BLaER1 treated with 17β-estradiol and CSF1 and Interleukin-3, amounts not matched to agents 10 nM and 100 nM (cell line): ENCODE data around the gene FHIT.

Experiments
- H3K27ac ChIP-seq, 11 experiments: shearing (Covaris generic); formaldehyde crosslinking; 2 replicates each; pipeline ENCODE4 v1.8.1; 2022
- H3K27me3 ChIP-seq, 11 experiments: shearing (Covaris generic); formaldehyde crosslinking; 2 replicates each; pipeline ENCODE4 v1.8.1; 2022
- H3K36me3 ChIP-seq, 11 experiments: shearing (Covaris generic); formaldehyde crosslinking; 2 replicates each; pipeline ENCODE4 v1.8.1; 2022
- H3K4me1 ChIP-seq, 10 experiments: shearing (Covaris generic); formaldehyde crosslinking; 2 replicates each; pipeline ENCODE4 v1.8.1; 2022
- H3K4me2 ChIP-seq, 11 experiments: shearing (Covaris generic); formaldehyde crosslinking; 2 replicates each; pipeline ENCODE4 v1.8.1; 2022
- H3K4me3 ChIP-seq, 10 experiments: shearing (Covaris generic); formaldehyde crosslinking; 2 replicates each; pipeline ENCODE4 v1.8.1; 2022
- H3K9ac ChIP-seq, 11 experiments: shearing (Covaris generic); formaldehyde crosslinking; 2 replicates each; pipeline ENCODE4 v1.8.1; 2022
- H3K9me3 ChIP-seq, 11 experiments: shearing (Covaris generic); formaldehyde crosslinking; replicated peaks in 1 of 11; 2 replicates each; pipeline ENCODE4 v1.8.1; 2022
- H4K20me1 ChIP-seq, 11 experiments: shearing (Covaris generic); formaldehyde crosslinking; 2 replicates each; pipeline ENCODE4 v1.8.1; 2022
- Cebpa-rat ChIP-seq, 11 experiments: shearing (Covaris generic); IDR thresholded peaks; 2 replicates each; pipeline ENCODE4 v1.8.1; 2022

The FHIT gene

DNA sequence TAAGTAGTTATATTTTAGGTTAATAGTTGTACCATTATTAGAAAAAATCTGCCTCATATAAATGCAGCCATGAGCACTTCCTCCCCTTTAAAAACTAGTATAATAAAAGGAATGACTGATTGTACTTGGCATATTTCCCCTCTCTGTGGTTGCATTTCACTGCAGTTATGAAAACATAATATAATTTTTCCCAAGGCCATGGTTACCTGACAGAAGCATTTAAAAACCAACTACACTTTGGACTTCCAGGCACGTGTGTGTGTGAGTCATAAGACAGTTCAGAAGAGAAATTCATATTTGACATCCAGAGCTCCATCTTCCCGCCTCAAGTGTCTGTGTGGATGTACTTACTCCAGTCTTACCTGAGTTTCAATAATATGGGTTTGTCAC lies 1373.2 kb downstream of the FHIT start:
- Histone ChIP-seq H3K4me2 (no peak overlapping the region), H3K4me1 (peaks cover 6 to 15% (median 13%) of the 10 kb centered on the region in 10 experiments), H4K20me1 (no peaks in the 10 kb centered on the region), H3K27ac (no peak overlapping the region), H3K36me3 (no peaks in the 10 kb centered on the region), H3K4me3 (no peak overlapping the region), H3K9me3 (peaks cover 0 to 5% (median under 1%) of the 10 kb centered on the region in 11 experiments; a peak in 6 of 22 replicates), H3K9ac (no peak overlapping the region), H3K27me3 (no peaks in the 10 kb centered on the region)
- no peak for TF ChIP-seq Cebpa-rat (IDR thresholded peaks at IDR 0.05)

DNA sequence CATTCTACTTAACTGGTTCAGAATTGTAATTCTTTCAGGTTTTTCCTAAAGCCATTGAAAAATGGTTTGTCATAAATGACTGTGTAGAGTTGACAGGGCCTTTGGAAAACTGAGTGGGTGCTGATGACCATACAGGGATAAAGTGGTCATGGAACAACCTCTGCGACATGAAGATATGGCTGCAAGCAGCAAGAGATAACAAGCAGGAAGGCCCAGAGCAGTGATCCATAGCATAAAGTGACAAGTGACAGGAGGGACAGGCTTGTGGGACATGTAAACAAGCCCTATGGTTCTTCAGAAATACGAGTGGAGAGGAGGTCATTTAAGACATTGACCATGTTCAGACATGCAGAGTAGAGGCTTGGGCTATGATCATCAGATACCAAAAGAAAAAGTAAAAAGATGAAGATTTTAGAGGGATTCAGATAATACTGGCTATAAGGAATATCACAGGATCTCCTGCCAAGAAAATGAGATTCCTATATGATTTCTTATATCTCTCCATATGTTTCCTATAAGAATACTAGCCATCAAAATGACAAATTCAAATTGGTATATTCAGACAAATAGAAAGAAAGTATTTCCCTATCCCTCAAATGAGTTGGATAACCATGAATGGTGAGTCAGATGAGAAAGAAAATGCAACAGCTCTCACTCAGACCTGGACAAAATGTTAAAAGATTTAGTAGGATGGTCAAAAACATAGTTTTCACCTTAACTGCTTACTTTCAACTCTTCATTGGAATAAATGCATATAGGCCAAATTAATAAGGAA lies 1373.8 kb downstream of the FHIT start:
- H3K27me3 ChIP-seq: no peaks in the 10 kb centered on the region
- H3K4me1 ChIP-seq: peaks cover 6 to 15% (median 13%) of the 10 kb centered on the region in 10 experiments
- no peak overlapping the region for H3K9ac ChIP-seq
- H4K20me1 ChIP-seq: no peaks in the 10 kb centered on the region
- H3K4me3 ChIP-seq: no peak overlapping the region
- no peaks in the 10 kb centered on the region for H3K36me3 ChIP-seq
- H3K4me2 ChIP-seq: no peak overlapping the region
- TF ChIP-seq Cebpa-rat (IDR thresholded peaks at IDR 0.05): no peak
- peaks cover 0 to 10% (median 6%) of the 10 kb centered on the region in 11 experiments; a peak in 7 of 22 replicates for H3K9me3 ChIP-seq
- no peak overlapping the region for H3K27ac ChIP-seq

DNA sequence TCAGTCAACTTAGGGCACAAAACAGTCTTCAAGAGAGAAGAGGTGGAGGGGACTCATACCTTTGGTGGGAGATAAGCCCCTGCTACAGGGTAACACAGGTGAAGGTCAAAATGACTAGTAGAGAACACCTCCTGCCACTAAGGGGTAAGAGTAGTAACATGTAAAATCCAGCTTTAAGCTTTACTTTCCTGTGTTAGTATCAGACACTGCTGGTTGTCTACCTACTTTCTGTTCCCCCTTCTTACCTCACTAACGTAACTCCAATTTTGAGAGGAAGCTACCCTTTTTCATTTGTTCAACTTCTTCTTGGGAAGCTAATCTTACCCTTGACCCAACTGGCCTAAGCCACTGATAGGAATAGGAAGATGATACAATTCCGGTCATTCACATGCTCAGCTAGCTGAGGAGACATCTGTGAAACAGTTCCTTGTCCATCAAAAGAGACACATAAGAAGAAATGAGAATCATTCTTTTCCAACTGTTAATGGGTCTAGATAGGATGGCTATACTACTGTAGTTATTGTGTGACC lies 1374.7 kb downstream of the FHIT start:
- H3K27ac ChIP-seq: no peak overlapping the region
- H3K27me3 ChIP-seq: no peaks in the 10 kb centered on the region
- H4K20me1 ChIP-seq: no peaks in the 10 kb centered on the region
- no peaks in the 10 kb centered on the region for H3K36me3 ChIP-seq
- no peak overlapping the region for H3K4me2 ChIP-seq
- no peak overlapping the region for H3K9ac ChIP-seq
- TF ChIP-seq Cebpa-rat (IDR thresholded peaks at IDR 0.05): no peak
- peaks cover 0 to 15% (median 10%) of the 10 kb centered on the region in 11 experiments; a peak in 7 of 22 replicates for H3K9me3 ChIP-seq
- peaks cover 6 to 15% (median 13%) of the 10 kb centered on the region in 10 experiments for H3K4me1 ChIP-seq
- no peak overlapping the region for H3K4me3 ChIP-seq

DNA sequence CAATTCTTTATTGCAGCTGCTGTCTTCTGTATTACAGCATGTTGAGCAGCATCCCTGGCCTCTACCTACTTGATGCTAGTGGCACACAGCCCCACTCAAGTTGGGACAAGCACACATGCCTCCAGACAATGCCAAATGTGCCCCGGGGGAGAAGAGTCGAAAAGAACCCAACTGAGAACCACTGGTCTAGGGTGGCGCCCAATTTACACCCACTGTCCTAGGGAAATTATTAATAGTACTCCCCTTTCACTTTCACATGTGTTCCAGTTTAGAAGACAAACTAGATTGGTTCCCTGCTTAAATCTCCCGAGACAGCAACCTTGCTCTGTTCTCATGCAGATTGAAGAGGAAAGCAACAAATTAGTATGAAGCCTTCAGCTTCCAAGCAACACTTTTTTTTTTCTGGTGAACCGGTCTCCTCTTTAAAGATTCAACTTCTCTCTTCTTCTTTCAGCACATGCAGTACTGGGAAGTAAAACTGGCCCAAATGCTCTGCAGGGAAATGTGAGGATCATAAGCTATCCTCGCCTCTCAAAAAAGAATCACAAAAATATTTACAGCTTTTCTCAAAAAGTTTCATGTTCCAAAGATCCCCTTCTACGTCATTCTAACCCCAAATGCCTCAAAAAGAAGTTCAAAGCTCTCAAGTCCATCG lies 1377.5 kb downstream of the FHIT start:
- H3K4me2 ChIP-seq: peak overlapping the region; percentile 29 to 63 (median 50)

DNA sequence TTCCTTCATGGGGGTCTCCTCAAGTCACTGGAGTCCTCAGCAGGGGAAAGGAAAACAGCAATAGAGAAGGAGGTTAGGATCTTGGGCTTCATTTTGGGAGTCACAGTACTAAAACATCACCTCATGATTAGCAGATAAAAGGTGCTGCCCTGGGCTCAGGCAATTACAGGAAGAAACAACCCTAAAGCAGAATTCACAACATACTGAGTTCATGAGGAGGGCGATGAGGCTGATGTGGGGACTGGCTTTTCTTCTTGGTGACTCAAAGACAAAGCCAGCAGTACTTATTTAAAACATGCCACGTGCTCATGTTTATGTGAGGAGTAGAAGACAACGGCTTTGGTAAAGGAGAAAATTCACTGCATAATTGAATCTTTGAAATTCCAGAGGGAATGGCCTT lies 1379.1 kb downstream of the FHIT start:
- Histone ChIP-seq H3K27ac (no peak overlapping the region), H3K4me1 (peaks cover 10 to 21% (median 16%) of the 10 kb centered on the region in 10 experiments), H3K9me3 (peaks cover 0 to 19% (median 10%) of the 10 kb centered on the region in 11 experiments; a peak in 7 of 22 replicates), H4K20me1 (no peaks in the 10 kb centered on the region), H3K9ac (no peak overlapping the region), H3K27me3 (no peaks in the 10 kb centered on the region), H3K4me2 (no peak overlapping the region), H3K4me3 (no peak overlapping the region), H3K36me3 (no peaks in the 10 kb centered on the region)
- TF ChIP-seq Cebpa-rat (IDR thresholded peaks at IDR 0.05): no peak

More for the DNA sequence above, 1377.5 kb downstream of the FHIT start:
- no peaks in the 10 kb centered on the region for H4K20me1 ChIP-seq
- no peak for TF ChIP-seq Cebpa-rat (IDR thresholded peaks at IDR 0.05)
- H3K27ac ChIP-seq: no peak overlapping the region
- H3K9me3 ChIP-seq: peaks cover 0 to 19% (median 10%) of the 10 kb centered on the region in 11 experiments; a peak in 7 of 22 replicates
- H3K9ac ChIP-seq: no peak overlapping the region
- no peaks in the 10 kb centered on the region for H3K36me3 ChIP-seq
- no peak overlapping the region for H3K4me3 ChIP-seq
- H3K4me1 ChIP-seq: peaks cover 7 to 16% (median 15%) of the 10 kb centered on the region in 10 experiments
- H3K27me3 ChIP-seq: no peaks in the 10 kb centered on the region

DNA sequence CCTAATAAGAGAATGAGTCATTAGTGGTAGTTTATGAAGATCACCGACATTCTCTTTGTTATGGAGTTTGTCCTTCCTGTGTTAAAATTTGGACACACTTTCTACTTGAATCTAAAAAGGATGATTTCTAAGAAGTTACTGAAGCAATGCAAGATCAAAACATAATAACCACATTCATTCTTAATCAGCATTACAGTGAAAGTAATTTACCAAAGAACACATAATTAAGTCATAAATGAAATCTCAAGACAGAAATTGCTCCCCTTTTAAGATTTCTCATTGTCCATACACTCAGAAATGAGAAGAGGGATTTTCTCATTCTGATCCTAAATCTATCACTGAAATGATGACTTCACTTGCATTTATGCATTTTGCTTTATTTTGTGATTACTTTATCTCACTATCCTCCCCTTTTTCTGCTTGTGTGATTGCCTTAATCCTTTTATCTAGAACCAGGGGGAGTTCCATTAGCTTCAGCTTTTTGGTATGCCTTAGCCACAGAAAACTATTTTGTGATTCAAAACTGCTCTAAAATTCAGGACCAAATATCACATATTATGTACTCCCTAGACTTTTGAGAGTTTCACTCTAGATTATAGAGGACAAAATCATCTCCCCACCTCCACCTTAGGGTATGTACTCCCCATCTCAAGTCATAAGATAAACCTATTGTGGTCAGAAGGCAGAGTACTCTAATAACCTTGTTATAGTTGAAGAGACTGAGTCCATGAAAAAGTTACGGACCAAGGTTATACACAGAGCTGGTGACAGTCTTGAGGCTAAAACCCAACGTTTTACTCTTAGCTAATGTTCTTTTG lies 1383.9 kb downstream of the FHIT start:
- H3K4me3 ChIP-seq: no peak overlapping the region
- no peak overlapping the region for H3K9ac ChIP-seq
- H3K27me3 ChIP-seq: no peaks in the 10 kb centered on the region

DNA sequence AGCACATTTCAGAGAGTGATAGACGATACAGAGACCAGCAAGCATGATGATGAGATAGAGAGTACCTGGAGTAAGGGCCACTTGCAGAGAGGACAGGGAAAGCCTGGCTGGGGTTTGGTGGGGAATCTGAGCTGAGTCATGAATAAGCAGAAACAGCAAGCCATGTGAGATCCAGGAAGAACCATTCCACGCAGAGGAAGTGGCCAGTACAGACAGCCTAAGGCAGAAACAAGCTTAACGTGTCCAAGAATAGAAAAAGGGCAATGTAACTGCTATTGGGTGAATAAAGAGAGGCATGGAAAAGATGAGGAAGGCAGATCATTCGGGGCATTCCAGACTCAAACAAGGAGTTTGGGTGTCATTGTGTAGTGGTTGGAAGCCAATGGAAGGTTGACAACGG lies 1385.2 kb downstream of the FHIT start:
- Histone ChIP-seq H3K27me3 (no peaks in the 10 kb centered on the region), H3K4me3 (no peak overlapping the region), H3K4me2 (peak overlapping the region in 4 of 11 experiments; percentile 16 to 56 (median 45); a peak in 4 of 22 replicates), H3K27ac (no peak overlapping the region), H3K9ac (no peak overlapping the region), H3K9me3 (peaks cover 16 to 41% (median 26%) of the 10 kb centered on the region in 11 experiments; a peak in 20 of 22 replicates), H4K20me1 (no peaks in the 10 kb centered on the region), H3K4me1 (peaks cover 0 to 17% (median 8%) of the 10 kb centered on the region in 10 experiments; a peak in 12 of 20 replicates), H3K36me3 (no peaks in the 10 kb centered on the region)
- no peak for TF ChIP-seq Cebpa-rat (IDR thresholded peaks at IDR 0.05)

More for the DNA sequence above, 1383.9 kb downstream of the FHIT start:
- TF ChIP-seq Cebpa-rat (IDR thresholded peaks at IDR 0.05): no peak
- peaks cover 0 to 17% (median 8%) of the 10 kb centered on the region in 10 experiments; a peak in 12 of 20 replicates for H3K4me1 ChIP-seq
- no peaks in the 10 kb centered on the region for H3K36me3 ChIP-seq
- no peaks in the 10 kb centered on the region for H4K20me1 ChIP-seq
- no peak overlapping the region for H3K27ac ChIP-seq
- peak overlapping the region in 1 of 11 experiments; percentile 8; a peak in 1 of 22 replicates for H3K4me2 ChIP-seq
- peaks cover 14 to 44% (median 21%) of the 10 kb centered on the region in 11 experiments; a peak in 20 of 22 replicates for H3K9me3 ChIP-seq

DNA sequence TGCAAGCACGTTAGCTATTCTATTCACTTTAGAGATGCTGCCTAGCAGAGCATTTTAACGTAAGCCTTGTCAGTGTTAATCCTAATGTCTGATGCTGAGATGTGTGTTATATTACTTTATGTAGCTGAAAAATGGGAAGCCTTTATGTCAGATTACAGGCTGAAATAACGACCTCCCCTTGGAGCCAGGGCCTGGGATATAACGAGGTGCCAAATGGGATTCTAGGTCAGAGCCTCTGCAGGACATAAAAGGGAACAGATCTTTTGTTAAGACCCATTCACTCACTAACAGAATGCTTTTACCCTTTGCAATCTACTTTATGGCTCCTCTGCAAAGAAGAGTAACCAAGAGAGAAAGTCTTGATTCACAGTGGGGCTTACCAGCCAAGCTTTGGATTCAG lies 1385.9 kb downstream of the FHIT start:
- H3K4me1 ChIP-seq: peaks cover 0 to 17% (median 8%) of the 10 kb centered on the region in 10 experiments; a peak in 12 of 20 replicates
- H3K4me2 ChIP-seq: 0 out of 22 replicates have a peak overlapping the region, but pooled peaks of 1 of the 11 experiments have one; percentile 43
- H3K27me3 ChIP-seq: no peaks in the 10 kb centered on the region
- H3K36me3 ChIP-seq: no peaks in the 10 kb centered on the region
- peaks cover 16 to 41% (median 26%) of the 10 kb centered on the region in 11 experiments; a peak in 20 of 22 replicates for H3K9me3 ChIP-seq
- no peak overlapping the region for H3K9ac ChIP-seq
- H3K27ac ChIP-seq: no peak overlapping the region
- H3K4me3 ChIP-seq: no peak overlapping the region
- no peaks in the 10 kb centered on the region for H4K20me1 ChIP-seq
- no peak for TF ChIP-seq Cebpa-rat (IDR thresholded peaks at IDR 0.05)
